ENCODE results near the gene C2orf80. TPM values are rescaled to one million over a fixed set of nuclear protein-coding genes. Genes with fewer than 3 reads are reported as not detected.

Gene C2orf80
- total and polyA plus RNA-seq, 2 experiments from 2014 or later: 0.92 TPM; not detected in 1

- no peaks in the 10 kb centered on the region for H3K9me2 ChIP-seq (ENCODE audit: insufficient read depth)
- H3K4me3 ChIP-seq: no peak overlapping the region
- TF ChIP-seq ZNF114 (CRISPR knock-in tag; IDR thresholded peaks at IDR 0.05) (no peak), POLR2AphosphoS5 (IDR thresholded peaks at IDR 0.05; ENCODE audit: low read depth) (no peak), ETS1 (IDR thresholded peaks at IDR 0.05) (no peak), REST (IDR thresholded peaks at IDR 0.05; ENCODE audit: unreplicated experiment) (no peak), JUNB (IDR thresholded peaks at IDR 0.05; ENCODE audit: unreplicated experiment) (no peak), CTCF (conservative IDR thresholded peaks at IDR 0.05; ENCODE audit: low read depth in 2 of 2) (no peak), NANOG (IDR thresholded peaks at IDR 0.05; ENCODE audit: borderline replicate concordance) (no peak), EZH2 (IDR thresholded peaks at IDR 0.05; ENCODE audit: low read depth, unreplicated experiment) (no peak), CREB1 (CRISPR knock-in tag; IDR thresholded peaks at IDR 0.05; ENCODE audit: low read depth) (no peak), ZNF331 (CRISPR knock-in tag; IDR thresholded peaks at IDR 0.05; ENCODE audit: low read depth) (no peak), EZH2phosphoT487 (IDR thresholded peaks at IDR 0.05; ENCODE audit: unreplicated experiment) (no peak), STAT1 (IDR thresholded peaks at IDR 0.05; ENCODE audit: unreplicated experiment) (no peak)
- TF ChIP-seq, protein P1, sequence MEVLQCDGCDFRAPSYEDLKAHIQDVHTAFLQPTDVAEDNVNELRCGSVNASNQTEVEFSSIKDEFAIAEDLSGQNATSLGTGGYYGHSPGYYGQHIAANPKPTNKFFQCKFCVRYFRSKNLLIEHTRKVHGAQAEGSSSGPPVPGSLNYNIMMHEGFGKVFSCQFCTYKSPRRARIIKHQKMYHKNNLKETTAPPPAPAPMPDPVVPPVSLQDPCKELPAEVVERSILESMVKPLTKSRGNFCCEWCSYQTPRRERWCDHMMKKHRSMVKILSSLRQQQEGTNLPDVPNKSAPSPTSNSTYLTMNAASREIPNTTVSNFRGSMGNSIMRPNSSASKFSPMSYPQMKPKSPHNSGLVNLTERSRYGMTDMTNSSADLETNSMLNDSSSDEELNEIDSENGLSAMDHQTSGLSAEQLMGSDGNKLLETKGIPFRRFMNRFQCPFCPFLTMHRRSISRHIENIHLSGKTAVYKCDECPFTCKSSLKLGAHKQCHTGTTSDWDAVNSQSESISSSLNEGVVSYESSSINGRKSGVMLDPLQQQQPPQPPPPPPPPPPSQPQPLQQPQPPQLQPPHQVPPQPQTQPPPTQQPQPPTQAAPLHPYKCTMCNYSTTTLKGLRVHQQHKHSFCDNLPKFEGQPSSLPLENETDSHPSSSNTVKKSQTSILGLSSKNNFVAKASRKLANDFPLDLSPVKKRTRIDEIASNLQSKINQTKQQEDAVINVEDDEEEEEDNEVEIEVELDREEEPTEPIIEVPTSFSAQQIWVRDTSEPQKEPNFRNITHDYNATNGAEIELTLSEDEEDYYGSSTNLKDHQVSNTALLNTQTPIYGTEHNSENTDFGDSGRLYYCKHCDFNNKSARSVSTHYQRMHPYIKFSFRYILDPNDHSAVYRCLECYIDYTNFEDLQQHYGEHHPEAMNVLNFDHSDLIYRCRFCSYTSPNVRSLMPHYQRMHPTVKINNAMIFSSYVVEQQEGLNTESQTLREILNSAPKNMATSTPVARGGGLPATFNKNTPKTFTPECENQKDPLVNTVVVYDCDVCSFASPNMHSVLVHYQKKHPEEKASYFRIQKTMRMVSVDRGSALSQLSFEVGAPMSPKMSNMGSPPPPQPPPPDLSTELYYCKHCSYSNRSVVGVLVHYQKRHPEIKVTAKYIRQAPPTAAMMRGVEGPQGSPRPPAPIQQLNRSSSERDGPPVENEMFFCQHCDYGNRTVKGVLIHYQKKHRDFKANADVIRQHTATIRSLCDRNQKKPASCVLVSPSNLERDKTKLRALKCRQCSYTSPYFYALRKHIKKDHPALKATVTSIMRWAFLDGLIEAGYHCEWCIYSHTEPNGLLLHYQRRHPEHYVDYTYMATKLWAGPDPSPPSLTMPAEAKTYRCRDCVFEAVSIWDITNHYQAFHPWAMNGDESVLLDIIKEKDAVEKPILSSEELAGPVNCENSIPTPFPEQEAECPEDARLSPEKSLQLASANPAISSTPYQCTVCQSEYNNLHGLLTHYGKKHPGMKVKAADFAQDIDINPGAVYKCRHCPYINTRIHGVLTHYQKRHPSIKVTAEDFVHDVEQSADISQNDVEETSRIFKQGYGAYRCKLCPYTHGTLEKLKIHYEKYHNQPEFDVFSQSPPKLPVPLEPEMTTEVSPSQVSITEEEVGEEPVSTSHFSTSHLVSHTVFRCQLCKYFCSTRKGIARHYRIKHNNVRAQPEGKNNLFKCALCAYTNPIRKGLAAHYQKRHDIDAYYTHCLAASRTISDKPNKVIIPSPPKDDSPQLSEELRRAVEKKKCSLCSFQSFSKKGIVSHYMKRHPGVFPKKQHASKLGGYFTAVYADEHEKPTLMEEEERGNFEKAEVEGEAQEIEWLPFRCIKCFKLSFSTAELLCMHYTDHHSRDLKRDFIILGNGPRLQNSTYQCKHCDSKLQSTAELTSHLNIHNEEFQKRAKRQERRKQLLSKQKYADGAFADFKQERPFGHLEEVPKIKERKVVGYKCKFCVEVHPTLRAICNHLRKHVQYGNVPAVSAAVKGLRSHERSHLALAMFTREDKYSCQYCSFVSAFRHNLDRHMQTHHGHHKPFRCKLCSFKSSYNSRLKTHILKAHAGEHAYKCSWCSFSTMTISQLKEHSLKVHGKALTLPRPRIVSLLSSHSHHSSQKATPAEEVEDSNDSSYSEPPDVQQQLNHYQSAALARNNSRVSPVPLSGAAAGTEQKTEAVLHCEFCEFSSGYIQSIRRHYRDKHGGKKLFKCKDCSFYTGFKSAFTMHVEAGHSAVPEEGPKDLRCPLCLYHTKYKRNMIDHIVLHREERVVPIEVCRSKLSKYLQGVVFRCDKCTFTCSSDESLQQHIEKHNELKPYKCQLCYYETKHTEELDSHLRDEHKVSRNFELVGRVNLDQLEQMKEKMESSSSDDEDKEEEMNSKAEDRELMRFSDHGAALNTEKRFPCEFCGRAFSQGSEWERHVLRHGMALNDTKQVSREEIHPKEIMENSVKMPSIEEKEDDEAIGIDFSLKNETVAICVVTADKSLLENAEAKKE (CRISPR knock-in tag; IDR thresholded peaks at IDR 0.05): no peak
- Mint-ChIP-seq H3K27ac (no peak overlapping the region), H3K4me3 (no peak overlapping the region; the same call in 2 of the 3 replicates), H3K4me1 (peaks cover 49% of the 10 kb centered on the region), H3K36me3 (ENCODE audit: low read depth) (no peaks in the 10 kb centered on the region), H3K27me3 (ENCODE audit: insufficient read depth, low read depth, poor library complexity) (peaks cover 3% of the 10 kb centered on the region), H3K9me3 (no peaks in the 10 kb centered on the region)
- H3K79me2 ChIP-seq (replicated peaks; ENCODE audit: insufficient read depth): no peaks in the 10 kb centered on the region
- H3K27ac ChIP-seq (ENCODE audit: low read depth): no peak overlapping the region
- DNase-seq (ENCODE audit: low spot score): no peak
- H3K27me3 ChIP-seq (ENCODE audit: insufficient read depth): no peaks in the 10 kb centered on the region
- H2AFZ ChIP-seq: no peak overlapping the region
- H3K4me2 ChIP-seq: no peak overlapping the region
- H4K20me1 ChIP-seq (replicated peaks; ENCODE audit: insufficient read depth): no peaks in the 10 kb centered on the region
- H3K36me3 ChIP-seq (ENCODE audit: insufficient read depth): no peaks in the 10 kb centered on the region
- 0 out of 2 replicates have a peak, but pooled peaks cover 6% of the 10 kb centered on the region for H3F3A ChIP-seq (replicated peaks; ENCODE audit: low read depth)
- peak; percentile 13; the same call in 1 of the 3 replicates for ATAC-seq
- H3K4me1 ChIP-seq (ENCODE audit: insufficient read depth): peaks cover 40% of the 10 kb centered on the region
Measured at GRCh38 chr2:208182835-208183234, 7.0 kb downstream of the C2orf80 start.

All from GM23338 (cell line).